HG03280 (cell line): Measurements from ENCODE around the gene RAD51B.
"Not testable (repeated sequence)": the region's sequence is repeated elsewhere in the genome, so short reads cannot be mapped to it uniquely, and the experiment has no call there.

Experiments used
- ATAC-seq: cut with Tn5 transposase; IDR thresholded peaks from one replicate; pipeline ENCODE4 v1.9.1; 2021; ENCODE audit warnings: mild to moderate bottlenecking, moderate library complexity; ENCODE audit not compliant: unreplicated experiment

RAD51B gene

DNA sequence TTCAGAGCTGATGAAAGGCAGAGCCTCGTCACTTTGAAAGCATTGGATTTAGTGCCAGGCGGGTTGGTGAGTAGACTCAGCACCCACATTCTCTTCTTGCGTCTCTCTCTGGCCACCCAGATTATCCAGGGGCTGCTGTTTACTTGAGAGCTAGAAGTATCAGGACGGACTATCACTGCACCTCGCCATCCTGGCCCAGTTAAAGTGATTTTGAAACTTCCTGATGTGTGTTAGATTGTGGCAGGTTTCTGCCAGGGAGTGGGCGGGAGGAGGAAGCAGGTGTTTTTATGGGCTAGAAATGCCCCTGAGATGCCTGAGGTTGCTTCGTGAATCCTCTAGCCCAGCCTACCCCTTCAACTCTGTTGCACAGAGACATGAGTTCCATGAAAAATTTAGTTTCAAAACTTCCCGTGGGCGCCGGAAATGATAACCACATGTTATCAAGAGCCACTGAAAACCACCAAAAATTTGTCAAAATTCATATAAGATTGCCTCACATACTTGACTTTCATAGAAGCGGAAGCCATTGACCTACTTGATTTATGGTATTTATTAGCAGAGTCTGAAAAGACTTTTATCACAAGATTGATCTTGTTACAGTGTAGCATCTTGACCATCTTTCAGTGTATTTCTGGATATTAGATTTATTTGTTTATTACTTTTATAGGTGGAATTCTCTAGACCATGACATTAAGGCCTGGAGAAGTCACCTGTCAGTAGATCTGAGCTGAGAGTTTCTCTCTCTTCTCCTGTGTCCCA lies 466.0 kb downstream of the RAD51B start:
- ATAC-seq: no peak

DNA sequence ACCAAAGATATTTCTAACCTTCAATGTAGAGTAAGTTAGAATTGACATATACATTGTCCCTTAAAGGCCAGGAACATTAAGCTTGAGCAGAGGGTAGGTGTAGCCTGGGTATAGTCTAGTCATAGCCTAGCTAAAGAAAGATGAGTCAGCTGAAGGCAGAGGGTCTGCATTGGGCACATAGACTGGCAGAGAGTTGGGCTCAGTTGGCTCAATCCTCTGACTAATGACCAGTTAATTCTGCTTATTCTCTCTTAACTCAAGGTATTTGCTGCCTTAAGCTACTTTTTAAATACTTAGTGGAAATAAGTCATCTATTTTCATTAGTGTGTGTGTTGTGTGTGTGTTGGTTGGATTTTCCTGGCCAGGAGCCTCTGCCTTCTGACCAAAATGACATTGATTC lies 467.1 kb downstream of the RAD51B start:
- ATAC-seq: no peak

DNA sequence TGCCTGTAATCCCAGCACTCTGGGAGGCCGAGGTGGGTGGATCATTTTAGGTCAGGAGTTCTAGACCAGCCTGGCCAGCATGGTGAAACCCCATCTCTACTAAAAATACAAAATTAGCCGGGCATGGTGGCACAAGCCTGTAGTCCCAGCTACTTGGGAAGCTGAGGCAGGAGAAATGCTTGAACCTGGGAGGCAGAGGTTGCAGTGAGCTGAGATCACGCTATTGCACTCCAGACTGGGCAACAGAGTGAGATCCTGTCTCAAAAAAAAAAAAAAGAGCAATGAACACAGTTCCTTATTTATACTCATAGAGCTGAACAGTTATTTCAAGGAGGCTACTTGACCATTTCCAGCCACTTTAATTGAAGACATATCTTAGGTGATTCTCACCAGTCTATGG lies 469.9 kb downstream of the RAD51B start:
- not testable (repeated sequence) for ATAC-seq

DNA sequence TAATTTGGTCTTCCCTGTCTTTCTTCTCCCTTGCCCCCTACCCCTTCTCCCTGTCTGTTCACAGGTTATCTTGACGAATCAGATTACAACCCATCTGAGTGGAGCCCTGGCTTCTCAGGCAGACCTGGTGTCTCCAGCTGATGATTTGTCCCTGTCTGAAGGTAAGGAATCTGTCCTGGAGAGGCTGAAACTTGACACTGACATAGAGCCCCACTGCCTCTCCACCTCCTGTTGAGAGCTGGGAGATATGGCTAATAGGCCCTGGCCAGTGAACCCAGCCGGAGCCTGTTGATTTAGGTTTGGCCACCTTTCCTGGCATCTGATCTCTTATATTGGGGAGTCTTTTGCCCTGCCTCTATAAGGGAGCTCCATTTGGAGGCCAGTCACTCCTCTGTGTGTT lies 472.2 kb downstream of the RAD51B start:
- ATAC-seq: no peak

DNA sequence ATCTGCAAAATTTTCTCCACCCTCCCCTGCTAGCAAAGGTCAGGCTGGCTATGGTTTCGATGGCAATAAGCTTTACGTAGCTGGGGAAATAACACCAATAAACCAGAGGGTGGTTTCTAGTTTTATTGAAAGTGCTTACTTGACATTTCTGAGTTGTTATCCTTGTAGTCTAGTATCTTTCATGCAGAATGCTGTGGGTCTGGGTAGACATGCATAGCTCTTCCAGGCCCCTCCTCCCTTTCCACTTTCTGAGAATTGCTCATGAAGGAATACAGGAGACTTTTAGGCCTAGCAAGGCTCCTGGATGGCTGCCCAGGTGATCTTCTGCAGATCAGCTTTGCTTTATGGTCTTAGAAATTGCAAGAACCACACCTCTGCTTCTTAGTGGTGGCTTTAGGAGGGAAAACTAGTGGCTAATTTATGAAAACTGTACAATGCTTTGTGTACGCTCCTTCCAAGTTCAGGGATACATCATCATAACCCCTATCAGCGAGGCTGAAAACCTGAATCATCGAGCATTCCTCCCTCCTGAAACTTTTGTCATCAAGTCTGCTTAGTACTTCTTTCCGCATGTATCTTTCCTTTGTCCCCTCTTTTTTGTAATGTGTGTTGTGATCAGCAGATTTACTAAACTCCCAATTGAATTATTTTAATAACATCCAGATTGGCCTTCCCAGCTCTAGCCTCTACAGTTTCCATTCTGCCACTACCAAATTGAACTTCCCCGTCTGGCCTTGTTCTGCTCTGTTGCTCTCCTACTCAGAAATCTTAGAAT lies 473.0 kb downstream of the RAD51B start:
- ATAC-seq: no peak

DNA sequence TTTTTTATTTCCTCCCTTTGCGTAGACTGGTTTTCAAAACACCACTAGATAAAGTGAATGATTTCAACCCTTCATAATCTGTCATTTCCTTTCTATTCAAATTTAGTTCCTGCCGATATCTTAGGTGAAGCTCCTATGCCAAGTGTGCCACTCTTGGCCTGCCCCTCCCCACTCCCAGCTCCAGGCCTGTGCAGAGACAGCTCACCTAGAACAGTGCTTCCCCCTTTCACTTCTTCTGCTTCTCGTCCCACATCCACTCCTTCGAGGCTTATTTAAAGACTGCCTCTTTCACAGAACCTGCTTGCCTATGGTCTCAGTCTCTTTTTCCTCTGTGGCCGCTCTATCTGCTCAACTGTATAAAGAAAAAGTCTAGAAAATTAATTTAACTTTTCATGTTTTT lies 473.8 kb downstream of the RAD51B start:
- no peak for ATAC-seq

DNA sequence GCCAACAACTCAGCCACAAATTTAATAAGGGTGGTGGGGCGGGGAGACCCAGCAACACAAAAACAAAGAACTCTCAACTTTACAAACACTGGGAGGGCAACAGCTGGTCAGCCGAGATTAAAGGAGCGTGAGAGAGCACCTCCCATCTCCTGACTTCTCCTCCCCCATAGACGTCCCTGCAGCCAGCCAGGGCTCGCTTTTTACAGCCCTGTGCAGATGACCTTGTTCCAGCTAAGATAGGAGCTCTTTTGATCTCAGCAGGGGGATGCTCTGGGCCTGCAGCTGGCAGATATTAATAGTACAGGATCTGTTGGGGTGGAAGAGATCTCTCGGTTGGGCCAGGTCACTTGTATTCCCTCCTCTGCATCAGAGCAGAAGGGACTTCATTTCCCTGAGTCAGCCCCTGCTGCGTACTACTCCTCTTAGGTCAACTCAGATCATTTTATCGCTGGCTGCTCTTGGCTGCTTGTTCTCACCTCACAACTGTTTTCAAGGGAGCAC lies 475.8 kb downstream of the RAD51B start:
- ATAC-seq: no peak

DNA sequence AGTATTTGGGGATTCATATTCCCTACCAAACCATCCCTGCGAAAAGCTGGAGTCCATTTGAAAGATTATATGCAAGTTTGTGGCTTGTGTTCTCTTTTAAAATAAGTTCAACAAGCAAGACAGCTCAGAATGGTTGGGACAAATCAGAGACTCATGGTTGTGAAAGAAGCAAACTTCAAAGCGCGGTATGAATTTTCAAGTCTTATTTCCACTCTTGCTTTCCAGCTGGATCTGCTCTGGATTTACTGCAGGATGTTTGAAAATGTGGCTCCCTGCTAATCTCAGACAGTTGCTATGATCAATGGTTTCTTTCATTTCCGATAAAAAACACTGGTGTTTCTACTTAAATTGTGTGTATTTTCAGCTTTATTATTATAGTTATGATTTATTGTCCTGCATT lies 477.5 kb downstream of the RAD51B start:
- ATAC-seq: no peak

DNA sequence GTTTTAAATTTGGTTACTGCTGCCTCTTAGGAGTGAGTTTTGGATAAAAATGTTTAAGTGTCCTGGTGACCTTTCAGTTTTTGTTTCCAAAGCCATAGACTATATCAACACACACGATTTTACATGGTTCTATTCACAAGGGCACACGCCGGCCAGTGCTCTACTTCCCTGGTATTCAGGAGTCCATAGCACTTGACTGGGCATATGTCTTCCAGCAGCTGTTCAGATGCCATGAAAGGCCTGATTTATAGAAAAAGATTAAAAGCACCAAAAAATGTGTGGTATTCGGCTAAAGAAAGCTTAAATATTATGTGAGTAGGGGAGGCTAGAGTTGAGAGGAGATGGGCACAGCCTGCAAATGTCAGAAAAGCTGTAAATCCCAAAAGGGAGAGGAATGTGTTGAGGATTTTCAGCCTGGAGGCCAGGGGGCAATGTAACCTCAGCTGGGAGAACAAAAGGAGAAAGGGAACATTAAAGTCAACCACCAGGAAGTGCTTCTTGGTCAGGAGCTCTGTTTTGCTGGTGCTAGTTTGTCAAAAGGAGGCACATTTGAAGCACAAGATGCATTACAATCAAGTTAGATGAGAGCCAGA lies 478.4 kb downstream of the RAD51B start:
- ATAC-seq: no peak

DNA sequence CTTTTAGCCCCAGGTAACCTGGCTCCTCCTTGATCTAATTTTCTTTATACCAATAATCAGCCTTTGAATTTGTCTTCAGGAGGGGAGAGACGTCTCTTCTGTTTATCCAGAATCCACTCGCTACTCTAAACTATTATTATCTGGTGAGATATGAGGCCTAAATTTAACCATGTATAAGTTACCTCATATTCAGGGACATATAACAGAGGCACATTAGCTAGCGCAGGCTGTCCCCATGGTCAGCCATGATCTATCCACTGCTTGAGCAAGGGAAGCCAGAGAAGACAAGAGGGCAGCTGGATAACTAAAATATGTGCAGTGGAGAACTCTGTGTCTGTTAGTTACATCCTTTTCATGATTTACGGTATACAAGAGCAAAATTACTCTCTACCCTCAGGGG lies 481.0 kb downstream of the RAD51B start:
- no peak for ATAC-seq

DNA sequence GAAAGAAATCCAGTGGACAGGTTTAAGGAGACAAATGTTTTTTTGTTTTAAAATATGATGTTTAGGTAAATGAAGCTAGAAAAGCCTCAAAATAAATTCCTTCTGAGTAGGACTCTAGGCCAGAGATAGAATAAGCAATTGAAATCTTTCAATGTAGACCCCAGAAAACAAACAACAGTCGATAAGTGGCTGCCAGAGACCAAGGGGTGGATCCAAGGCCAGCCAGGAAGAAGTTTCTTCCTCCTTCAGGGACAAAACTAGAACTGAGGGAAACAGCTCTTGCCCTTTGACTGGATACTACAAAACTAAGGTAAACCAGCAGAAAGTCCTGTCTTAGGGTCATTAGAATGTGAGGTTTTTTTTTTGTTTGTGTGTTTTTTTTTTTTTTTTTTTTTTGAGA lies 481.6 kb downstream of the RAD51B start:
- no peak for ATAC-seq

DNA sequence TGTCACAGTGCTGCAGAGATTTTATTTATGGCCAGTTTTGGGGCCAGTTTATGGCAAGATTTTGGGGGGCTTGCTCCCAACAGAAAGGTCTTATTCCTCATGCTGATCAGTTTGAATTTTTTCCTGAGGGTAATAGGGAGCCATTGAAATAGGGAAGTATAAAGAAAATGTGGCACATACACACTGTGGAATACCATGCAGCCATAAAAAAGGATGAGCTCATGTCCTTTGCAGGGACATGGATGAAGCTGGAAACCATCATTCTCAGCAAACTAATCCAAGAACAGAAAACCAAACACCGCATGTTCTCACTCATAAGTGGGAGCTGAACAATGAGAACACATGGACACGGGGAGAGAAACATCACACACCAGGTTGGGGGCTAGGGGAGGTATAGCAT lies 483.4 kb downstream of the RAD51B start:
- not testable (repeated sequence) for ATAC-seq

DNA sequence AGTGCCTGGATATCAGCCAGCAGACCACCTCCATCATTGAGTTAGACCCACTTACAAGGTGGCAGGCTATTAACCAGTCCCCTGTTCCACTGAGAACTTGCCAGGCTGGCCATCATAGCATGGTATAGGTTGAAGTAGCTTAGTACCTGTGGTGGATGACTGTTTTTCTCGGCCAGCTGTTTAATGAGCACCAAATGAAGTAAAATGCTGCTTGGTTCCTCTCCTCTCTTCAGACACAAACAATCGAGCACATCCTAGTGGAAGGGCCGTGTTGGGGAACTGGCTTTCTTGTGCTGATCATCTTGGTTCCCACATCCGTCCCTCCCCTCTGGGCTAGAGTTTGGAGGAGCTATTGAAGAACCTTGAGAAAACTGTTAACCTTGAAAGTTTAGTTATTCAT lies 486.2 kb downstream of the RAD51B start:
- no peak for ATAC-seq

DNA sequence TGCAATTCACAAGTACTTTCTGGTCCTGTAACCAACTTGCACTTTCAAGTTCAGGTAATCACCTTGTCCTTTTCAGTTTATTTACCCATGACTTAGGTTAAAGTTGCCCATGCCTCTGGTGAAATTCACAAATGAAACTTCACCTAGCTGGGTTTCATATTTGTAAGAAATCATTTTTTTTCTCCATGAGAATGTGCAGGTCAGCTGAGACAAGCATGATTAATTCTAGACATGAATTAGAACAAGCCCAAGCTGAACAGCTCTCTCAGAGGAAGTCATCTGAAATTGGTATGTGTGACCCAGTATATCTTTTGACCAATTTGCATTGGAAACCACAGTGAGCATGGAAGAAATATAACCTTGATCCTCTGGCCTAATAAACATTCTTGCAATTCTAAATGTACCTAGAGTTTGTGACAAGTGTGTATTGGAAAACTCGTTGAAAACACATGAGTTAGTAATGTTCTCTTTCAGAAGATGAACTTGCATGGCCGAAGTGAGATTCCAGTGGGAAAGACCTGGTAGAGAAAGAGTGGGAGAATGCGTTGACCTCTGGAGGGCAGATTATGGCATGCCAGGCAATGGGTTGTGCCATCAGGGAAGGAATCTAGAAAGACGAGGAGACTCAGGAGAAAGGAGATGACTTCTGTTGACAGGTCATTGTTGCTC lies 486.8 kb downstream of the RAD51B start:
- ATAC-seq: peak; percentile 58

DNA sequence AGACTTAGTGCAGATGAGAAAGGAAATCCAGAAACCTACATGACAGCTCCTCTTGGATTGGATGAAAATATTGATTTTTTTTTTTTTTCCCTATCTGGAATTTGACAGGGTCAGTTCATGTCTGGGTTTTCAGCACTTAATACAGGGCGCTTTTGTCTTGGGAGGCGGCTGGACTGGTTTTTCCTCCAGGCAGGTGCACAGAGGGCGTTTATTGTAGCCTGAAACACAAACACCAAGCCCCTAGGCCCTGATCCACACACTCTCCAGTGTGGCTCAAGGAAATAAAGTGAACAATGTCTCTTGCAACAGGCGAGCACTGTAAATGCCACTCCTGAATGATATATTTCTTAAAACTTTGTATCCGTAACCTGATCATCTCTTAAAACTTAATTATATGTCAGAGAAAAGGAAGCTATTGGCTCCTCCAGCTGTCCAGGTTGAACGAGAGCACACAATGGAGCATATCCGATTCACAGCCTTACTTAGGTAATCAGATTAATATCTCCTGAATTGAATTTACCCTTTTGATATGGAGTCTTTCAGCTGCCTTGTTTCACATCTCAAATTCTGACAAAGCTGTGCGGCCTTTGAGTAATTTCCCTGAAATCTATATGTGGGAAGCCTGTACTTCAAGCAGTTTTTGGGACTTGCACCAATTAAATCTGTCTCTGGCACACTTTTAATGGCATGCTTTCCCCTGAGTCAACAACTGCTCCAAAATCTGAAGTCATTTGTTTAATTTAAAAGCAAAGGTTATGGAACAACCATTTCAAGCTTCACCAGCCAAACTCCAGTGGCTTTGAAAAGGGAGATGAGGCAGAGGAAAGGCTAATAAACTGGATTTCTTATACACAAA lies 487.6 kb downstream of the RAD51B start:
- ATAC-seq: no peak

DNA sequence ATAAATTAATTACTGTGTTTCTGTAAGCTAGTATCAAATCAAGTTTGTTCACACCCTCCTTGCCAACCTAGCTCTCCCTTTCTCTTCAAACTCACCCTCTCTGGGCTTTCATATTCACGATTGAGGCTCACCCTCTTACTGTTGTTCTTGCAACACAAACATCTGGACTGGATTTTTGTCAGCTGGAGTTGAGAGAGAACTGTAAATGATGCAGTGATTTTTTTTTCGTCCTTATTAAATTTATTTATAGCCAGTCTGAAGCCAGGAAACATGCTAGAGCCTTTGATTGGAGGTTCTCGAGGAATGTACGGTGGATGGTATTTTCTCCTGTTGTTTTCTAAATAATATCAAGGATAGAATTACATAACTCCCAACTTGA lies 488.2 kb downstream of the RAD51B start:
- no peak for ATAC-seq

DNA sequence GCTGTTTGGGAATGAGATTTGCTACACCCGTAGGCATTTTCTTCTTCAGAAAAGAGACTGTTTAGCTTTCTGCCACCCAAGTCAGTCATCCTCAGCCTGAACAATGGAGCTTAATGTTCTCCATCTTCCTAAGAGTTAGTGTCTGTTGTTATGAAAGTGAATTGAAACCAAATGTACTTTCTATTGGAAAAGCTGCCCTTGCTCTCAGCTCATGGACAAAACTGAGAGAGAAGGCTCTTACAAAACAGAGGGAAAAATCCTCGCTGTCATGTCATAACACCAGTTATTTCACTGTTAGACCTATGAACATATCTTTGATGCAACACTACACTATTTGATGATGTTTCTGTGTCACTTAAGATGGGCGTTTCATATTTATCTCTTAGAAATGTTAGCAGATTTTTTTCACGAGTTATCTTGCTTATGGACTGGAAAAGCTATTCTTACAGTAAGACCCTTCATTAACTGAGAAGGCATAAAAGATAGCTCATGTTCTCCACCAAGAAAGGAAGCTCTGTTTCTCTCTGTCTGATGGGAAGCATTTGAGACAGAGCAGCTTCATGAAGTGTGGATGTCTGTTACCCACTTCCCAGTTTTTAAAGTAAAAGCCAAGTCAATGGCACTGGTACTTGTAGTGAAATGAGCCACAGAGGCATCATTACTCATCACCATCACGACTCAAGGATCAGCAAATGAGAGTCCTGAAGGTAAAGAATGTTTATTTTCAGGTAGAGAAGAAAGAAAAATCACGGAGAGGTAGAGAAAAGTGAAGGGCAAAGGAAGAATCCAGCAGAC lies 489.3 kb downstream of the RAD51B start:
- no peak for ATAC-seq

DNA sequence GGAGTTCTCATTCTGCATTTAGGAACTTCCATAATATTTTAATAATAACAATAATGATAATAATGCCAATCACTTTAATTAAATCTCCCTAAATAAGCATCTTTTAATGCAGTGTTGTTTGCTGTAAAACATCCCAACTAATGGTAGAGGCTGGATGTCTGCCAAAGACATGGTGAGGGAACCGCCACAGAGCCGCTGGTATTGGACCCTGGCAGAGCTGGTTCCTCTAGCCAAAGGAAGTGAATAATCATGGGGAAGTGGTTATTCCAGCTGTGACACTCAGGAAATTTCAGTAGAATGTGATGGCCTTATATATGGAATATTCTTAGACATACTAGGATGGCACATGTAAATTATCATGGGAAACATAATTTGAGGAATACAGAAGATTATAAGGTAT lies 490.0 kb downstream of the RAD51B start:
- ATAC-seq: no peak

DNA sequence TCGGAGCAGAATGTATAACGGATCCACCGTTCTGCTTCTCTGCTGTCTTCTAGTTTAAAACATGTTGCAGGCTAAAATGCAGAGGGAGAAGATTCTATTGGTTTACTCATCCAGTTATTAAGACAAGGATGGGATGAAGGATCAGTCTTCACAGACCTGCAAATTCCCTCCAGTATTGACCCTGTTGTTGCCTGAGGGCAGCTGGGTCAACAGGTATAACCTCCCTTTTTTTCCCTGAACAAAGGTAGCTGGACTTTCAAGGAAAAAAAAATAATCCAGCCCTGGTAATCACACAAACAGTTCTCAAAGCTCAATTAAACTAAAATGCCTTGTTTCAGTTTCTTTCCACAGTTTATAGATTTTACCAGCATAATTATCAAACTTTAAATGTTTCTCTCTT lies 492.7 kb downstream of the RAD51B start:
- ATAC-seq: no peak
